Measurements from ENCODE around the gene RDH14.

Gene RDH14

DNA sequence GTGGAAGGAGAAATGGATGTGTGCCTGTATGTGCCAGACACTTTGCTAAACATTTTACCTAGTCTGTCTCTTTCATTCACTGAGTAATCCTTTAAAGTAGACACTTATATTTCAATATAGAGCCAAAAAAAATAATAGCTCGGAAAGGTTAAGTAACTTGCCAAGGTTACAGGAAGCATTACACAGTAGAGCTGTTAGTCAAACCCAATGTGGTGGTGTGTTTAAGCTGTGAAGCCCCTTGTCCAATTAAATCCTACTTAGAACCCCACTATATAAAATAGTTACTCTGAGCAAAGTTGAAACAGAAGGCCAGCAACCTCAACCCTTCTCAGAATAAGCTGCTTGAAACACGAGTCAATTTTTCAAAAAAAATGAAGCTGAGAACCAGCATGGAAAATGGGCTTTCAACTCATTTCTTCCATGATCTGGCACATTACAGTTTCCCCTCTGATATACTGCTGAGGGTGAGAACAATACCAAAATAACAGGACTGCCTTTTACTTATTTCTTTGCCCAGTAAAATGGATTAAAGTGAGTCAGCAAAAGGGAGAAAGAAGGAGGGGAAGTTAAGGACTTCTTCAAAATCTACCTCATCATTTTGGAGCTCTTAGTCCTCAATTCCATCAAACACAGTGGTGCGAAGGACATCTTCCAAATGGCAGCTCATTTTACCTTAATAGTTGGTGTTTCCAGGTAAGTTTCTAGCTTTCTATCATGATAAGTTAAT is 7.9 kb downstream of the RDH14 start:
- H3K4me3 ChIP-seq (replicated peaks; ENCODE audit: low read depth, low read length): no peak overlapping the region
- peak; percentile 36 for DNase-seq (ENCODE audit: low read depth)
- TF ChIP-seq, protein P1, sequence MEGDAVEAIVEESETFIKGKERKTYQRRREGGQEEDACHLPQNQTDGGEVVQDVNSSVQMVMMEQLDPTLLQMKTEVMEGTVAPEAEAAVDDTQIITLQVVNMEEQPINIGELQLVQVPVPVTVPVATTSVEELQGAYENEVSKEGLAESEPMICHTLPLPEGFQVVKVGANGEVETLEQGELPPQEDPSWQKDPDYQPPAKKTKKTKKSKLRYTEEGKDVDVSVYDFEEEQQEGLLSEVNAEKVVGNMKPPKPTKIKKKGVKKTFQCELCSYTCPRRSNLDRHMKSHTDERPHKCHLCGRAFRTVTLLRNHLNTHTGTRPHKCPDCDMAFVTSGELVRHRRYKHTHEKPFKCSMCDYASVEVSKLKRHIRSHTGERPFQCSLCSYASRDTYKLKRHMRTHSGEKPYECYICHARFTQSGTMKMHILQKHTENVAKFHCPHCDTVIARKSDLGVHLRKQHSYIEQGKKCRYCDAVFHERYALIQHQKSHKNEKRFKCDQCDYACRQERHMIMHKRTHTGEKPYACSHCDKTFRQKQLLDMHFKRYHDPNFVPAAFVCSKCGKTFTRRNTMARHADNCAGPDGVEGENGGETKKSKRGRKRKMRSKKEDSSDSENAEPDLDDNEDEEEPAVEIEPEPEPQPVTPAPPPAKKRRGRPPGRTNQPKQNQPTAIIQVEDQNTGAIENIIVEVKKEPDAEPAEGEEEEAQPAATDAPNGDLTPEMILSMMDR (IDR thresholded peaks at IDR 0.05; ENCODE audit: low read length, missing control alignments): no peak

DNA sequence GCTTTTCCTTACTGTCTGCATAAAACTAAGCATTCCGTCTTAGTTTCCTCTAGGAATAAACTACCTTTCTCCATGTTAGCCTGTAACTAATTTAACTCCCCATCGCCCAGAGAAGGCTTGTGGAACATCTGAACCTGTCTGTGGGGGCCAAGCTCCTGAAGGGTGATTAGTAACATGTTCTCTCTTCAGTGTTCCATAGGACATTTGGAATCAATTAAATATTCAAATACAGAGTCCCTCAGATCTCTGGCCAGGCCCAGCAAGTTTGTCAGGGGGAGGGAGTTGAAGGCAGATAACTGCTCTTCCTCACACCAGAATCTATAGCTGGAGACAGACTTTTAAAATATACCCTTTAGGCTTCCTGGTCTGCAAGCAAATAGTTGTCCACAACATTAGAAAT is 8.8 kb downstream of the RDH14 start:
- TF ChIP-seq, protein P1 (IDR thresholded peaks at IDR 0.05; ENCODE audit: low read length, missing control alignments): no peak
- no peak overlapping the region for H3K4me3 ChIP-seq (replicated peaks; ENCODE audit: low read depth, low read length)
- no peak for DNase-seq (ENCODE audit: low read depth)

DNA sequence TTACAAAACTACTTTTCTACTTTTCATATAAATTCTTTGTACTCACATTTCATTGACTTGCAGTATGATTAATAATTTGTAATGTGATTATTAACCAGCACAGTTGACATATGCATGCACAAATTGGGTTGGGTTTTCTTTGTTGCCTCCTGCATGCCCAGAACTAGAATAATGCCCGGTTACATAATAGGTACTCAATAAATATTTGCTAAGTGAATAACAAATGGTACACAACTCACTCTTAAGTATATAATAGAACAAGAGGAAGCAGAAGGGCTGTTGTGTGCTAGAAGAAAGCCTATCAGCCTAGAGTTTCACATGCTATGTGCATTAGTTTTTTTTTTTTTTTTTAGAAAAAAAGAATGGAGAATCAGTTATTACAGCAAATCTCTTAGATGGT is 9.3 kb downstream of the RDH14 start:
- DNase-seq (ENCODE audit: low read depth): no peak
- TF ChIP-seq, protein P1 (IDR thresholded peaks at IDR 0.05; ENCODE audit: low read length, missing control alignments): no peak

DNA sequence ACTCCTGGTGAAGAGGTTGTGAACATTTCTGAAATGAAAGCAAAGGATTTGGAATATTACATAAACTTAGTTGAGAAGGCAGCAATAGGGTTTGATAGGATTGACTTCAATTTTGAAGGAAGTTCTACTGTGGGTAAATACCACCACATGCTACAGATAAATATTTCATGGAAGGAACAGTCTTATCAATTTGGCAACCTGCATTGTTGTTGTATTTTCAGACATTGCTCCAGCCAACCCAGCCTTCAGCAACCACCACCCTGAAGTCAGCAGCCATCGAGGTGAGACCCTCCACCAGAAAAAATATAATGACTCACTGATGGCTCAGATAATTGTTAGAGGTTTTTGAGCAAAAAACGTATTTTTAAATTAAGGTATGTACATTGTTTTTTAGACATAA is 10.0 kb downstream of the RDH14 start:
- TF ChIP-seq, protein P1 (IDR thresholded peaks at IDR 0.05; ENCODE audit: low read length, missing control alignments): no peak
- no peak for DNase-seq (ENCODE audit: low read depth)
- no peak overlapping the region for H3K4me3 ChIP-seq (replicated peaks; ENCODE audit: low read depth, low read length)

More for the DNA sequence above, 9.3 kb downstream of the RDH14 start:
- no peak overlapping the region for H3K4me3 ChIP-seq (replicated peaks; ENCODE audit: low read depth, low read length)

DNA sequence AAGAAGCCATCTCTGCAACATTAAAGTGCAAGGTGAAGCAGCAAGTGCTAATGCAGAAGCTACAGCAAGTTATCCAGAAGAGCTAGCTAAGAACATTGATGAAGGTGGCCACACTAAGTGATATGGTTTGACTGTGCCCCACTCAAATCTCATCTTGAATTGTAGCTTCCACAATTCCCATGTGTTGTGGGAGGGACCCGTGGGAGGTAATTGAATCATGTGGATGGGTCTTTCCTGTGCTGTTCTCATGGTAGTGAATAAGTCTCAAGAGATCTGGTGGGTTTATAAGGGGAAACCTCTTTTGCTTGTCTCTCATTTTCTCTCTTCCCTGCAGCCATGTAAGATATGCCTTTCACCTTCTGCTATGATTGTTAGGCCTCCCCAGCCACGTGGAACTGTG is 11.4 kb downstream of the RDH14 start:
- TF ChIP-seq, protein P1 (IDR thresholded peaks at IDR 0.05; ENCODE audit: low read length, missing control alignments): no peak
- DNase-seq (ENCODE audit: low read depth): no peak

DNA sequence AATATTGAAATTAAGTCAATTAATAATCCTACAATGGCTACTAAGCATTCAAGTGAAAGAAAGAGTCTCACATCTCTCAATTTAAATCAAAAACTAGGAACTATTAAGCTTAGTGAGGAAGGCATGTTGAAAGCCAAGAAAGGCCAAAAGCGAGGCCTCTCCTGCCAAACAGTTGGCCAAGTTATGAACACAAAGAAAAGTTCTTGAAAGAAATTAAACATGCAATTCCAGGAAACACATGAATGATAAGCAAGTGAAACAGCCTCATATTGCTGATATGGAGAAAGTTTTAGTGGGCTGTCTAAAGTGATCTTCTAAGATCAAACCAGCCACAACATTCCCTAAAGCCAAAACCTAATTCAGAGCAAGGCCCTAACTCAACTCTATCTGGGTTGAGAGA is 11.8 kb downstream of the RDH14 start:
- no peak overlapping the region for H3K4me3 ChIP-seq (replicated peaks; ENCODE audit: low read depth, low read length)
- TF ChIP-seq, protein P1 (IDR thresholded peaks at IDR 0.05; ENCODE audit: low read length, missing control alignments): no peak
- DNase-seq (ENCODE audit: low read depth): peak; percentile 31

More for the DNA sequence above, 11.4 kb downstream of the RDH14 start:
- H3K4me3 ChIP-seq (replicated peaks; ENCODE audit: low read depth, low read length): no peak overlapping the region

DNA sequence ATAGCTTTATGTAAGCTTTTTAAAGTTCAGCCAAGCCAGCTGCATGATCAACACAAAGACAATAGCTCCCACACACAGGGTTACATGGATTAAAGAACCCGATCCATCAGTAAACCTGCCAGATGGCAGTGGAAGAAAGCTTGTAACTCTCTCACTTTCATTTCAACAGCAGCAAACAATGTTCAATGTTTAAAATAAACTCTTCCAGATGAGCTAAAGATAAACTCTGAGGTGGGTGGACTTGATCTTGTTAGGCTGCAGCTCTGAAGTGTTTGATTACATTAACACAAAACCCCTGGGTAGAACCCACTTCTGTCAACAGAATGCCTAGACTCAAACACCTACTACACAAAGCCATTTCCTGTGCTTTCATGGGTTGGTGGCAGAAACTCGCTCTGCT is 13.9 kb downstream of the RDH14 start:
- TF ChIP-seq, protein P1 (IDR thresholded peaks at IDR 0.05; ENCODE audit: low read length, missing control alignments): no peak
- DNase-seq (ENCODE audit: low read depth): no peak
- no peak overlapping the region for H3K4me3 ChIP-seq (replicated peaks; ENCODE audit: low read depth, low read length)

Data from fibroblast of pulmonary artery (primary cell).